ENCODE measurements around the gene CDHR3. TPM values are rescaled to one million over a fixed set of nuclear protein-coding genes. Genes with fewer than 3 reads are reported as not detected.

The CDHR3 gene
- total RNA-seq, 1 experiment from 2014 or later, result 3.3 TPM

- Mint-ChIP-seq H3K4me3 (no peak overlapping the region), H3K36me3 (ENCODE audit: insufficient read depth in 1 of 3, low read depth in 3 of 3) (no peaks in the 10 kb centered on the region), H3K9me3 (no peaks in the 10 kb centered on the region), H3K27me3 (ENCODE audit: low read depth) (no peaks in the 10 kb centered on the region), H3K27ac (no peak overlapping the region), H3K4me1 (peaks cover 8 to 11% of the 10 kb centered on the region in 2 experiments)
- Histone ChIP-seq H2BK120ac (ENCODE audit: low read depth, low read length, poor library complexity, severe bottlenecking) (no peak overlapping the region), H3K4ac (ENCODE audit: low read depth, low read length) (no peak overlapping the region), H4K91ac (ENCODE audit: insufficient read length, low read depth, low read length) (no peak overlapping the region), H3K14ac (ENCODE audit: insufficient read depth, low read length) (no peak overlapping the region), H3K79me2 (ENCODE audit: insufficient read depth, low read length) (no peaks in the 10 kb centered on the region), H3T11ph (ENCODE audit: low read length) (no peak overlapping the region), H4K5ac (ENCODE audit: insufficient read length, low read depth, low read length) (no peak overlapping the region), H4K8ac (replicated peaks; ENCODE audit: insufficient read length, low read depth, low read length) (no peak overlapping the region), H3K18ac (ENCODE audit: insufficient read length, low read depth, low read length) (no peak overlapping the region), H2BK20ac (ENCODE audit: low read depth, low read length, poor library complexity, severe bottlenecking) (no peak overlapping the region), H3K56ac (ENCODE audit: insufficient read length, low read depth, low read length) (no peak overlapping the region), H2BK12ac (ENCODE audit: insufficient read length, low read depth, low read length) (no peak overlapping the region), H3K9ac (ENCODE audit: extremely low read depth, insufficient read length, low read length) (no peak overlapping the region), H3K4me2 (ENCODE audit: insufficient read depth, insufficient read length, low read length) (no peak overlapping the region), H3K79me1 (ENCODE audit: insufficient read depth, low read depth, low read length, poor library complexity, severe bottlenecking) (no peaks in the 10 kb centered on the region), H4K20me1 (ENCODE audit: control insufficient read depth, insufficient read depth, insufficient read length) (no peaks in the 10 kb centered on the region), H2BK15ac (ENCODE audit: low read depth, low read length) (no peak overlapping the region), H3K4me1 (ENCODE audit: insufficient read depth, low read length) (no peaks in the 10 kb centered on the region; the same call in 1 of the 2 replicates), H3K9me3 (ENCODE audit: control insufficient read depth, low read depth, low read length) (no peaks in the 10 kb centered on the region), H3K23me2 (ENCODE audit: insufficient read length, low read depth, low read length, poor library complexity, severe bottlenecking) (no peaks in the 10 kb centered on the region), H2AFZ (ENCODE audit: low read length) (no peak overlapping the region), H2AK5ac (ENCODE audit: insufficient read length, low read length) (no peak overlapping the region), H3K27ac (ENCODE audit: insufficient read length, low read depth, low read length) (no peak overlapping the region), H3K23ac (ENCODE audit: insufficient read length, low read depth, low read length) (no peak overlapping the region), H2BK5ac (ENCODE audit: insufficient read length, low read length) (no peak overlapping the region), H3K27me3 (ENCODE audit: insufficient read depth, low read length) (no peaks in the 10 kb centered on the region)
- WGBS (ENCODE audit: extremely low coverage, insufficient read length, low lambda C conversion rate), result no CpG with 5 or more reads among the region's 2 CpGs
- no peak for TF ChIP-seq CTCF (conservative IDR thresholded peaks at IDR 0.05)
- DNase-seq, result no peak
Measured at GRCh38 chr7:106075937-106076336, 112.9 kb downstream of the CDHR3 start.

All from H9 (cell line).